Renal cortex interstitium (tissue), 15 donors: ENCODE measurements around the gene ZNF99. TPM values are rescaled to one million over a fixed set of nuclear protein-coding genes. Genes with fewer than 3 reads are reported as not detected.
"Not testable (repeated sequence)": the region's sequence is repeated elsewhere in the genome, so short reads cannot be mapped to it uniquely, and the experiment has no call there.

Source experiments
- DNase-seq, 11 donors: peaks; one replicate each; pipeline ENCODE4 v3.0.0-alpha.2; 2013; ENCODE audit warnings: low read depth in 9 of 11, low spot score in 4 of 11; ENCODE audit errors: extremely low read depth in 1 of 11
- long read RNA-seq, 16 experiments: transcript quantifications; one replicate each; lab custom pipeline, GENCODE V29; 2026
- polyA plus RNA-seq, 3 donors: library from polyadenylated mRNA; unstranded; fragments of 120-200 nt; gene quantifications; one replicate each; pipeline ENCODE4 v1.2.1, GENCODE V29; 2013; ENCODE audit not compliant: insufficient read length in 3 of 3

ZNF99 gene
- 1 to 10 TPM in 1 of 3 donors, under 1 TPM in 2; 0.34 to 1.1 (median 0.45) TPM for polyA plus RNA-seq
- long read RNA-seq, donor 1, full-length matches to known transcripts: 1 of 1 reads
- long read RNA-seq, donor 1, partial matches to known transcripts: 0 of 1 reads
- long read RNA-seq, donor 1, other reads (novel, unspliced or antisense): 0 of 1 reads
- long read RNA-seq, donor 2: 0 reads
- long read RNA-seq, donor 3, full-length matches to known transcripts: 1 of 1 reads
- long read RNA-seq, donor 3, partial matches to known transcripts: 0 of 1 reads
- long read RNA-seq, donor 3, other reads (novel, unspliced or antisense): 0 of 1 reads
- long read RNA-seq, donor 4: 0 reads
- long read RNA-seq, donor 5: 0 reads
- long read RNA-seq, donor 6: 0 reads
- long read RNA-seq, donor 7: 0 reads
- long read RNA-seq, donor 8: 0 reads
- long read RNA-seq, donor 9, full-length matches to known transcripts: 2 of 2 reads
- long read RNA-seq, donor 9, partial matches to known transcripts: 0 of 2 reads
- long read RNA-seq, donor 9, other reads (novel, unspliced or antisense): 0 of 2 reads
- long read RNA-seq, donor 10: 0 reads
- long read RNA-seq, donor 11: 0 reads
- long read RNA-seq, donor 12: 0 reads
- long read RNA-seq, donor 13: 0 reads
- long read RNA-seq, donor 14: 0 reads
- long read RNA-seq, donor 15: 0 reads
- long read RNA-seq, donor 16: 0 reads

DNA sequence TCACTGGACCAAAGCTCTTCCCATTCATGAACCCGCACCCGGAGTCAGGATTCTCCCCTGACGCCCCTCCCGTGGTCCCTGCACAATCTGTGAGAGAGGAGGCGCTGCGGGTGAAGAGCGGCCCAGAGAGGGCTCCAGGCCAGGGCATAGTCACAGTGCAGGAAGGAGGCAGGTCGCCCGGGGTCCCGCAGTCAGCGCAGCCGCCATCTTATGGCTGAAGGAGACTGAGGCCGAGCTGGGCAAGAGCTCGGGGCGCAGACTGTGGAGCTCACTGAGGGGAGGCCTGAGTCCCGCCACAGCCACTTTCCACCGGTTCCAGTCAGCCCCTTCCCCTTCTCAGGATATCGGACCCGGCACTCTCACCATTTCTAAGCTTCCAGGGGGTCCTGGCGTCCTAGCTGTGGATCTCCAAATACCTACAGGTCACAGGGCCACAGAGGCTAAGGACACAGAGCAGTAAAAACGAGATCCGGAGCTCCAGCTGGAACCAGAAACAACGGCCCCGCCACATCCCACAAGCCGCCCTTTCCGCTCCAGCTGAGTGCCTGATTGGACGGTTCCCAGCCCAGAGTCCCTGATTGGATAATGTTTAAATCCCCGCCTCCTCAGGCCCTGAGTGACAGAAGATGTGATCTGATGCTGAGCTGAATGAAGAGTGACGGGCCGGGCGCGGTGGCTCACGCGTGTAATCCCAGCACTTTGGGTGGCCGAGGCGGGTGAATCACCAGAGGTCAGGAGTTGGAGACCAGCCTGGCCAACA, at the start of gene ZNF99:
Gene ZNF99, minus strand, starts transcription at position 501 of the 760 bp plus-strand sequence. Its CDS starts 135 bp downstream, at position 366.
- peak; percentile 9 to 80 (median 50) for DNase-seq

GRCh38 chr19:22832031-22832762, 48.2 kb upstream of the ZNF99 start, which contains the start of gene ZNF723:
Gene ZNF723 (plus strand): TSS chr19:22832291. CDS start chr19:22832380, 89 bp downstream.
- DNase-seq: no peak

DNA sequence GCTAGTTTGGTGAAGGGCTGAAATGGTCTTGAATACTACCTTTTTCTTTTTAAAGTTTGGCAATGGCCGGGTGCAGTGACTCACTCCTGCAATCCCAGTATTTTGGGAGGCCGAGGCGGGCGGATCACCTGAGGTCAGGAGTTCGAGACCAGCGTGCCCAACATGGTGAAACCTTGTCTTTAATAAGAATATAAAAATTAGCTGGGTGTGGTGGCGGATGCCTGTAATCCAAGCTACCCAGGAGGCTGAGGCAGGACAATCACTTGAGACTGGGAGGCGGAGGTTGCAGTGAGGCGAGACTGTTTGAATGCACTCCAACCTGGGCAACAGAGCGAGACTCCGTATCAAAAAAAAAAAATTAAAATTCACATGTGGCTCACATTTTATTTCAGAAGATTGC, 47.3 kb upstream of the ZNF99 start:
- no peak for DNase-seq

GRCh38 chr19:22814124-22814523, 30.2 kb upstream of the ZNF99 start:
- no peak for DNase-seq

GRCh38 chr19:22807061-22807835, 23.3 kb upstream of the ZNF99 start:
- no peak for DNase-seq

DNA sequence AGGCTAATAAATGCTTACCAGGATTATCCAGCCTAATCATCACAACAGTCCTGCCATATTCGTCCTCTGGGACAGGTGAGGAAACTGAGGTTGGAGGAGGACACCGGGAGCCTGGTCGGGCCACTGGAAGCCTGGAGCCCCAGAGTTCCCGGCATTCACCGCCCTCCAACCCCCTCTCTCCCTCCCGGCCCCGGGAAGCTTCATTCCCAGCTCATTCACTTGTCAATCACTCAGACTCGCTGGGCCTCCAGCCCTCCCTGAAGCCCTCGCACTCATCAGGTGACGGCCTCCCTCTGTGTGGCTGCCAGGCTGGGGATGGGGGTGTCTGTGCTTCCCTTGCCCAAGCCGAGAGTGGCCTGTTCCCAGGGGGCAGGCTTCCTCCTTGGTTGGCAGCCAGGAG, 22.5 kb upstream of the ZNF99 start:
- no peak for DNase-seq

- no peak for DNase-seq
These were observed 13.1 kb upstream of the ZNF99 start for GRCh38 chr19:22797040-22797439.

DNA sequence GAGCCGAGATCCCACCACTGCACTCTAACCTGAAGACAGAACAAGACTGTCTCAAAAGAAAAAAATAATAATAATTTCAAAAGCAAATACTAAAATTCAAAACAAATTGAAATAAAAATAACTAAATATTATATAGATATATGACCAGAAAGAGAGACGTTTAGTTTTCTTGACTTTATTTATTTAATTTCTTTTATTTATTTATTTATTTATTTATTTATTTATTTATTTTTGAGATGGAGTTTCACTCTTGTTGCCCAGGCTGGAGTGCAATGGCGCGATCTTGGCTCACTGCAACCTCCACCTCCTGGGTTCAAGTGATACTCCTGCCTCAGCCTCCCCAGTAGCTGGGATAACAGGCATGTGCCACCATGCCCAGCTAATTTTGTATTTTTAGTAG, 8.9 kb upstream of the ZNF99 start:
- not testable (repeated sequence) for DNase-seq

GRCh38 chr19:22735911-22736645, 47.9 kb downstream of the ZNF99 start:
- no peak for DNase-seq

GRCh38 chr19:22733691-22734090, 50.3 kb downstream of the ZNF99 start:
- no peak for DNase-seq

- DNase-seq: not testable (repeated sequence)
These were observed 55.7 kb downstream of the ZNF99 start for GRCh38 chr19:22728214-22728613.

GRCh38 chr19:22721533-22721932, 62.4 kb downstream of the ZNF99 start:
- not testable (repeated sequence) for DNase-seq

GRCh38 chr19:22708983-22709382, 75.0 kb downstream of the ZNF99 start:
- DNase-seq: no peak

DNA sequence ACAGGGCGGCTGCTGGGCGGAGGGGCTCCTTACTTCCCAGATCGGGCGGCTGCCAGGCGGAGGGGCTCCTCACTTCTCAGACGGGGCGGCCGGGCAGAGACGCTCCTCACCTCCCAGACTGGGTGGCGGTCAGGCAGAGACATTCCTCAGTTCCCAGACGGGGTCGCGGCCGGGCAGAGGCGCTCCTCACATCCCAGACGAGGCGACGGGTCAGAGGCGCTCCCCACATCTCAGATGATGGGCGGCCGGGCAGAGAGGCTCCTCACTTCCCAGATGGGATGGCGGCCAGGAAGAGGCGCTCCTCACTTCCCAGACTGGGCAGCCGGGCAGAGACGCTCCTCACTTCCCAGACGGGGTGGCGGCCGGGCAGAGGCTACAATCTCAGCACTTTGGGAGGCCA, 80.9 kb downstream of the ZNF99 start:
- not testable (repeated sequence) for DNase-seq

GRCh38 chr19:22702661-22703060, 81.3 kb downstream of the ZNF99 start:
- DNase-seq: not testable (repeated sequence)
